Activated CD4-positive, alpha-beta T cell treated with anti-CD3 and anti-CD28 coated beads, Interleukin-2, amount 50 U/mL, for 24 hours (primary cell): Measurements from ENCODE around the gene RYR2.
"Not testable (repeated sequence)": the region's sequence is repeated elsewhere in the genome, so short reads cannot be mapped to it uniquely, and the experiment has no call there.

Source experiments
- DNase-seq, 2 donors: peaks; one replicate each; pipeline ENCODE4 v3.0.0-alpha.2; 2020; ENCODE audit warnings: low read depth in 1 of 2, low spot score in 1 of 2

The RYR2 gene

GRCh38 chr1:237139732-237140131, 97.7 kb downstream of the RYR2 start:
- DNase-seq: no peak

- DNase-seq: no peak
Measured at GRCh38 chr1:237140986-237141385, 99.0 kb downstream of the RYR2 start.

- no peak for DNase-seq
Measured at GRCh38 chr1:237141502-237141901, 99.5 kb downstream of the RYR2 start.

GRCh38 chr1:237145379-237146135, 103.6 kb downstream of the RYR2 start:
- no peak for DNase-seq

- DNase-seq: no peak
Measured at GRCh38 chr1:237146241-237146640, 104.3 kb downstream of the RYR2 start.

- no peak for DNase-seq
Measured at GRCh38 chr1:237149857-237150256, 107.9 kb downstream of the RYR2 start.

GRCh38 chr1:237151979-237152378, 110.0 kb downstream of the RYR2 start:
- DNase-seq: not testable (repeated sequence)

GRCh38 chr1:237152506-237153335, 110.7 kb downstream of the RYR2 start:
- no peak for DNase-seq

GRCh38 chr1:237154157-237154556, 112.2 kb downstream of the RYR2 start:
- no peak for DNase-seq

- no peak for DNase-seq
Measured at GRCh38 chr1:237164406-237165352, 122.7 kb downstream of the RYR2 start.

- DNase-seq: no peak
Measured at GRCh38 chr1:237166086-237166485, 124.1 kb downstream of the RYR2 start.

- DNase-seq: no peak
Measured at GRCh38 chr1:237166593-237167101, 124.7 kb downstream of the RYR2 start.

GRCh38 chr1:237170149-237170548, 128.2 kb downstream of the RYR2 start:
- no peak for DNase-seq

- no peak for DNase-seq
Measured at GRCh38 chr1:237171454-237172117, 129.6 kb downstream of the RYR2 start.

- no peak for DNase-seq
Measured at GRCh38 chr1:237172118-237172485, 130.1 kb downstream of the RYR2 start.

GRCh38 chr1:237179503-237179902, 137.5 kb downstream of the RYR2 start:
- DNase-seq: no peak

- no peak for DNase-seq
Measured at GRCh38 chr1:237180256-237180655, 138.3 kb downstream of the RYR2 start.

GRCh38 chr1:237181743-237182317, 139.8 kb downstream of the RYR2 start:
- DNase-seq: no peak

- no peak for DNase-seq
Measured at GRCh38 chr1:237183963-237184540, 142.1 kb downstream of the RYR2 start.

- DNase-seq: no peak
Measured at GRCh38 chr1:237186675-237187074, 144.7 kb downstream of the RYR2 start.
